H1 (cell line): Measurements from ENCODE around the gene MAOB. TPM values are rescaled to one million over a fixed set of nuclear protein-coding genes. Genes with fewer than 3 reads are reported as not detected.

Source experiments
- CTCF ChIA-PET: fragments of 300-600 bp; sonication (Branson Sonifier 250); formaldehyde crosslinking; loops from one replicate; lab custom pipeline; 2021; ENCODE audit not compliant: partially characterized antibody; lab: Charles Lee
- POLR2A ChIA-PET: fragments of 300-600 bp; sonication (Branson Sonifier 250); formaldehyde crosslinking; loops from one replicate; lab custom pipeline; 2021; ENCODE audit warnings: inconsistent platforms; ENCODE audit not compliant: partially characterized antibody; lab: Charles Lee
- DNase-seq, 2 experiments: peaks; one replicate each; pipeline versions ENCODE4 v3.0.0 to v3.0.0-alpha.2; 2010 to 2022; ENCODE audit warnings: low spot score in 2 of 2, low read depth in 1 of 2, mixed read lengths in 1 of 2
- FAIRE-seq: peaks from 2 replicates; lab custom pipeline; 2011; peaks lifted over from hg19 to GRCh38; lab: Jason Lieb, UNC
- H2AFZ ChIP-seq: 2 replicates; pipeline ENCODE4 v1.8.1; 2012; ENCODE audit warnings: low read length, inconsistent platforms
- H2AK5ac ChIP-seq: 2 replicates; pipeline ENCODE4 v1.6.1; 2013; ENCODE audit warnings: low read depth, low read length
- H2BK120ac ChIP-seq: replicated peaks from 2 replicates; pipeline ENCODE3; 2013; ENCODE audit warnings: low read depth, low read length, inconsistent platforms
- H2BK12ac ChIP-seq: 2 replicates; pipeline ENCODE4 v1.6.1; 2013; ENCODE audit warnings: low read depth, low read length
- H2BK15ac ChIP-seq: 2 replicates; pipeline ENCODE4 v1.6.1; 2013; ENCODE audit warnings: low read length
- H2BK20ac ChIP-seq: 2 replicates; pipeline ENCODE4 v1.6.1; 2013; ENCODE audit warnings: low read length
- H2BK5ac ChIP-seq: 2 replicates; pipeline ENCODE4 v1.6.1; 2013; ENCODE audit warnings: low read depth, low read length
- H3K14ac ChIP-seq: 2 replicates; pipeline ENCODE4 v1.6.1; 2013; ENCODE audit warnings: inconsistent platforms; ENCODE audit not compliant: insufficient read length
- H3K18ac ChIP-seq: 2 replicates; pipeline ENCODE4 v1.6.1; 2013; ENCODE audit warnings: low read length; ENCODE audit errors: extremely low read depth
- H3K23ac ChIP-seq: 2 replicates; pipeline ENCODE4 v1.6.1; 2013; ENCODE audit warnings: inconsistent platforms; ENCODE audit not compliant: insufficient read length
- H3K23me2 ChIP-seq: 2 replicates; pipeline ENCODE4 v1.6.1; 2013; ENCODE audit warnings: low read depth, low read length
- H3K27ac ChIP-seq: 2 replicates; pipeline ENCODE4 v1.6.1; 2011; ENCODE audit warnings: low read depth, low read length, inconsistent platforms
- H3K27me3 ChIP-seq, 4 experiments: replicated peaks in 1 of 4; 1 replicate in 1 of 4; 2 replicates in 3 of 4; pipeline versions ENCODE4 v1.6.1 to v1.8.1; 2011 to 2013; ENCODE audit warnings: low read length in 3 of 4, mild to moderate bottlenecking in 3 of 4, inconsistent platforms in 2 of 4, mixed read lengths in 2 of 4, moderate library complexity in 1 of 4; ENCODE audit not compliant: control insufficient read depth in 3 of 4, insufficient read depth in 3 of 4; ENCODE audit errors: extremely low read depth in 1 of 4
- H3K36me3 ChIP-seq, 4 experiments: 2 replicates each; pipeline versions ENCODE4 v1.6.1 to v1.8.1; 2011 to 2013; ENCODE audit warnings: mild to moderate bottlenecking in 4 of 4, low read length in 3 of 4, moderate library complexity in 2 of 4, control low read depth in 1 of 4, inconsistent platforms in 1 of 4; ENCODE audit not compliant: insufficient read depth in 4 of 4, control insufficient read depth in 2 of 4
- H3K4ac ChIP-seq: replicated peaks from 2 replicates; pipeline ENCODE3; 2013; ENCODE audit warnings: low read length, low read depth, mixed read lengths, inconsistent platforms; ENCODE audit not compliant: insufficient read length
- H3K4me1 ChIP-seq, 4 experiments: replicated peaks in 1 of 4; 1 replicate in 1 of 4; 2 replicates in 3 of 4; pipeline versions ENCODE4 v1.6.1 to v1.8.1; 2011 to 2013; ENCODE audit warnings: low read length in 3 of 4, inconsistent platforms in 2 of 4, mixed read lengths in 1 of 4; ENCODE audit not compliant: insufficient read depth in 4 of 4, control insufficient read depth in 3 of 4
- H3K4me2 ChIP-seq, 2 experiments: 2 replicates each; pipeline versions ENCODE4 v1.6.1 to v1.8.1; 2011 to 2013; ENCODE audit warnings: low read depth in 2 of 2, low read length in 2 of 2, control low read depth in 1 of 2, inconsistent platforms in 1 of 2, mild to moderate bottlenecking in 1 of 2; ENCODE audit not compliant: insufficient read depth in 1 of 2
- H3K4me3 ChIP-seq, 4 experiments: fragments of 200-600, 300-600 bp in 1 of 4; sonication (generic), shearing (Covaris generic), sonication (Bioruptor Twin) in 1 of 4; 2 replicates each; pipeline versions ENCODE4 v1.5.1 to v1.8.1; 2011 to 2016; ENCODE audit warnings: low read length in 4 of 4, low read depth in 3 of 4, control low read depth in 2 of 4, inconsistent platforms in 2 of 4, mild to moderate bottlenecking in 2 of 4, mixed read lengths in 1 of 4, moderate library complexity in 1 of 4; ENCODE audit not compliant: insufficient read depth in 2 of 4; ENCODE audit errors: extremely low read depth in 1 of 4
- H3K56ac ChIP-seq: replicated peaks from 2 replicates; pipeline ENCODE3; 2013; ENCODE audit warnings: low read depth, mild to moderate bottlenecking, mixed read lengths, low read length, inconsistent platforms; ENCODE audit not compliant: insufficient read length
- H3K79me1 ChIP-seq: 2 replicates; pipeline ENCODE4 v1.6.1; 2013; ENCODE audit warnings: low read depth, low read length, control low read depth
- H3K79me2 ChIP-seq, 2 experiments: 2 replicates each; pipeline versions ENCODE4 v1.6.1 to v1.8.1; 2012 to 2013; ENCODE audit warnings: low read length in 2 of 2, mild to moderate bottlenecking in 2 of 2, inconsistent platforms in 1 of 2; ENCODE audit not compliant: insufficient read depth in 2 of 2, control insufficient read depth in 1 of 2
- H3K9ac ChIP-seq, 4 experiments: replicated peaks in 1 of 4; 1 replicate in 1 of 4; 2 replicates in 3 of 4; pipeline versions ENCODE4 v1.6.1 to v1.8.1; 2011 to 2013; ENCODE audit warnings: low read depth in 3 of 4, low read length in 3 of 4, control low read depth in 2 of 4, mild to moderate bottlenecking in 2 of 4, moderate library complexity in 2 of 4, inconsistent platforms in 1 of 4; ENCODE audit errors: extremely low read depth in 1 of 4
- H3K9me3 ChIP-seq, 2 experiments: 2 replicates each; pipeline versions ENCODE4 v1.6.1 to v1.8.1; 2012 to 2013; ENCODE audit warnings: mild to moderate bottlenecking in 2 of 2, moderate library complexity in 2 of 2, control low read depth in 1 of 2, inconsistent platforms in 1 of 2, low read depth in 1 of 2, low read length in 1 of 2, mixed read lengths in 1 of 2; ENCODE audit not compliant: insufficient read depth in 2 of 2
- H4K20me1 ChIP-seq, 2 experiments: replicated peaks in 1 of 2; 2 replicates each; pipeline versions ENCODE3 to v1.8.1; 2011 to 2013; ENCODE audit warnings: inconsistent platforms in 2 of 2, low read length in 2 of 2, mild to moderate bottlenecking in 1 of 2; ENCODE audit not compliant: insufficient read depth in 2 of 2, control insufficient read depth in 1 of 2
- H4K5ac ChIP-seq: 2 replicates; pipeline ENCODE4 v1.6.1; 2013; ENCODE audit warnings: low read length, low read depth, mixed read lengths, inconsistent platforms; ENCODE audit not compliant: insufficient read length
- H4K8ac ChIP-seq: 2 replicates; pipeline ENCODE4 v1.8.0; 2013; ENCODE audit warnings: mild to moderate bottlenecking, moderate library complexity, low read length, inconsistent platforms; ENCODE audit not compliant: insufficient read depth; ENCODE audit errors: extremely low read depth
- H4K91ac ChIP-seq: replicated peaks from 2 replicates; pipeline ENCODE3; 2013; ENCODE audit warnings: low read length, mixed read lengths, inconsistent platforms; ENCODE audit not compliant: insufficient read length
- JUND ChIP-seq: IDR thresholded peaks from 2 replicates; pipeline ENCODE4 v1.6.1; 2011; ENCODE audit warnings: mild to moderate bottlenecking, improper control_type of control experiment, low read length
- WGBS, 2 experiments: shearing (Covaris generic) in 1 of 2; methylation state at CpG; one replicate each; pipeline versions ENCODE4 v1.1.6 to v1.1.7; 2013 to 2015; ENCODE audit warnings: low lambda C conversion rate in 2 of 2, mixed read lengths in 2 of 2, inconsistent platforms in 1 of 2, low coverage in 1 of 2, missing lambda C conversion rate in 1 of 2; ENCODE audit not compliant: insufficient replicate concordance in 2 of 2, insufficient coverage in 1 of 2, insufficient read length in 1 of 2; ENCODE audit errors: extremely low coverage in 1 of 2, missing lambda C conversion rate in 1 of 2; 5-methylcytosine and 5-hydroxymethylcytosine counted together
- polyA plus RNA-seq, 7 experiments: library from polyadenylated mRNA; depleted of rRNA in 3 of 7; stranded (reverse) in 5 of 7; unstranded in 2 of 7; fragments of >200 nt in 5 of 7; fragments of 200-250 nt in 2 of 7; gene quantifications; 1 replicate in 5 of 7; 2 replicates in 1 of 7; 4 replicates in 1 of 7; pipeline versions ENCODE4 v1.2.1 to v1.2.3, GENCODE V29; 2011 to 2013; ENCODE audit warnings: missing spikeins in 2 of 7, mixed read lengths in 2 of 7
- total RNA-seq: library from RNA; stranded (reverse); fragmentation: NEBNext Ultra II Directional; extraction: Animal tissue kit (Norgen Biotek cat#: 25700); gene quantifications from 2 replicates; pipeline ENCODE4 v1.2.1, GENCODE V29; 2021

Gene MAOB
- total and polyA plus RNA-seq, 2 of the 8 experiments (the other 6 are each of a cell fraction or from before 2014, with no cell fraction given) = 0.73 to 1.1 TPM

GRCh38 chrX:43718081-43718480 is 164.2 kb downstream of the MAOB start:
- no peaks in the 10 kb centered on the region for H3K79me2 ChIP-seq
- no peak overlapping the region for H3K14ac ChIP-seq

More at GRCh38 chrX:43718081-43718480, 164.2 kb downstream of the MAOB start:
- Histone ChIP-seq H4K20me1 (no peaks in the 10 kb centered on the region), H3K4me1 (no peaks in the 10 kb centered on the region), H3K18ac (no peak overlapping the region), H2BK20ac (no peak overlapping the region), H3K56ac (no peak overlapping the region), H2AK5ac (no peak overlapping the region), H3K9ac (no peak overlapping the region), H3K27ac (no peak overlapping the region), H4K8ac (no peak overlapping the region), H2BK12ac (no peak overlapping the region), H3K27me3 (no peaks in the 10 kb centered on the region), H3K23me2 (no peaks in the 10 kb centered on the region), H3K36me3 (no peaks in the 10 kb centered on the region), H3K4me3 (no peak overlapping the region), H2AFZ (no peak overlapping the region), H2BK5ac (no peak overlapping the region), H2BK15ac (no peak overlapping the region), H4K5ac (no peak overlapping the region), H2BK120ac (no peak overlapping the region), H3K9me3 (no peaks in the 10 kb centered on the region), H3K4me2 (no peak overlapping the region), H4K91ac (no peak overlapping the region), H3K23ac (no peak overlapping the region), H3K79me1 (no peaks in the 10 kb centered on the region), H3K4ac (no peak overlapping the region)
- ChIA-PET CTCF (no interaction called here), POLR2A (no interaction called here)
- TF ChIP-seq JUND = no peak
- WGBS, 2 experiments = no CpG with 5 or more reads among the region's 1 CpG
- FAIRE-seq (no peak), DNase-seq (no peak)
